Cerebellar nuclear complex (tissue), 1 donor: ENCODE measurements around the gene SLC25A1.

Experiments
- DNase-seq, 2 experiments: peaks; one replicate each; lab custom pipeline; 2025; lab: John Stamatoyannopoulos, UW

The SLC25A1 gene

GRCh38 chr22:19137384-19138216 lies 40.9 kb downstream of the SLC25A1 start:
- no peak for DNase-seq

GRCh38 chr22:19136915-19137314 lies 41.6 kb downstream of the SLC25A1 start:
- DNase-seq, result no peak

- no peak for DNase-seq
Measured at GRCh38 chr22:19134874-19135273, 43.7 kb downstream of the SLC25A1 start.

GRCh38 chr22:19134176-19134831 lies 44.2 kb downstream of the SLC25A1 start:
- DNase-seq, result no peak

- no peak for DNase-seq
Measured at GRCh38 chr22:19133561-19133960, 45.0 kb downstream of the SLC25A1 start.

GRCh38 chr22:19132693-19133400 lies 45.7 kb downstream of the SLC25A1 start:
- DNase-seq, result no peak

- DNase-seq, result no peak
Measured at GRCh38 chr22:19132153-19132552, 46.4 kb downstream of the SLC25A1 start.

- no peak for DNase-seq
Measured at GRCh38 chr22:19131685-19132015, 46.9 kb downstream of the SLC25A1 start.

GRCh38 chr22:19130959-19131684 lies 47.4 kb downstream of the SLC25A1 start, which contains the start of gene TSSK2:
Gene TSSK2, plus strand, starts transcription at chr22:19131308. Its CDS starts 92 bp downstream, at chr22:19131400.
- DNase-seq, result no peak

GRCh38 chr22:19129871-19130270 lies 48.7 kb downstream of the SLC25A1 start:
- no peak for DNase-seq

- DNase-seq, result no peak
Measured at GRCh38 chr22:19128946-19129727, 49.4 kb downstream of the SLC25A1 start.

- DNase-seq, result no peak
Measured at GRCh38 chr22:19128009-19128401, 50.5 kb downstream of the SLC25A1 start.

- no peak for DNase-seq
Measured at GRCh38 chr22:19127329-19128008, 51.1 kb downstream of the SLC25A1 start.

GRCh38 chr22:19126309-19127273 lies 51.9 kb downstream of the SLC25A1 start:
- no peak for DNase-seq
